Stimulated activated CD4-positive, alpha-beta T cell treated with anti-CD3 and anti-CD28 coated beads, Interleukin-15, amount 100 ng/mL, for 1 hour (primary cell): ENCODE results near the gene GPX2.
"Not testable (repeated sequence)": the region's sequence is repeated elsewhere in the genome, so short reads cannot be mapped to it uniquely, and the experiment has no call there.

ENCODE experiments used
- DNase-seq, 2 donors: peaks; one replicate each; pipeline ENCODE4 v3.0.0-alpha.2; 2020; ENCODE audit warnings: low read depth in 1 of 2, low spot score in 1 of 2

Gene GPX2

GRCh38 chr14:64915029-64915424, 27.5 kb downstream of the GPX2 start:
- no peak for DNase-seq

GRCh38 chr14:64914237-64915028, 28.1 kb downstream of the GPX2 start, which contains the start of gene CHURC1:
Gene CHURC1, plus strand, starts transcription at chr14:64914455. Its CDS starts 41 bp downstream, at chr14:64914496.
- DNase-seq: peak; percentile 86 to 93

GRCh38 chr14:64913477-64913876, 29.1 kb downstream of the GPX2 start:
- DNase-seq: not testable (repeated sequence)

GRCh38 chr14:64912261-64912660, 30.3 kb downstream of the GPX2 start:
- DNase-seq: no peak

- no peak for DNase-seq
Measured at GRCh38 chr14:64910847-64911495, 31.6 kb downstream of the GPX2 start.

GRCh38 chr14:64906022-64906421, 36.5 kb downstream of the GPX2 start:
- no peak for DNase-seq

GRCh38 chr14:64899958-64900357, 42.6 kb downstream of the GPX2 start:
- no peak for DNase-seq

- DNase-seq: no peak
Measured at GRCh38 chr14:64891839-64892375, 50.6 kb downstream of the GPX2 start.

GRCh38 chr14:64891173-64891838, 51.2 kb downstream of the GPX2 start:
- no peak for DNase-seq

- DNase-seq: no peak
Measured at GRCh38 chr14:64889352-64889751, 53.2 kb downstream of the GPX2 start.
